NCI-H128 (cell line): ENCODE data around the gene TMTC2.
"Not testable (repeated sequence)": the region's sequence is repeated elsewhere in the genome, so short reads cannot be mapped to it uniquely, and the experiment has no call there.

Experiments used
- DNase-seq: peaks from one replicate; lab custom pipeline; 2025; ENCODE audit not compliant: unreplicated experiment; lab: John Stamatoyannopoulos, UW

The TMTC2 gene

GRCh38 chr12:83059107-83059506, 372.4 kb downstream of the TMTC2 start:
- DNase-seq: no peak

DNA sequence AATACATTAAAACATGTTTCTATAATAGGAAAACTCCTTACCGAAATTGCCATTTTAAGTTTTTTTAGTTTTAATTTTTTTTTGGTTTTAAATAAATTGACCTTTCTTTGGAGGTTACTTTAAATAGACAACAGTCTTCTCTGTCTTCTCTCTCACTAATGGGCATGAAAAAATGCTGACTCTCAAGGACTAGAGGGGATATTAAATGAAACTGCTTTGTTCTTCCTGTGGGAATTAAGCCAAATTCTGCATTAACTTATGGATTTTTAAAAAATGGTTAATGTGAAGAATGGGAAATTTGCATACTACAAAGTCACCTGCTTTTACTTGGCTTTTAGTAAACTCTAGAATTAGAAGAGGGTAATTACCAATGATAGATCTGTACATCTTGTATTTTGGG, 378.9 kb downstream of the TMTC2 start:
- DNase-seq: no peak

DNA sequence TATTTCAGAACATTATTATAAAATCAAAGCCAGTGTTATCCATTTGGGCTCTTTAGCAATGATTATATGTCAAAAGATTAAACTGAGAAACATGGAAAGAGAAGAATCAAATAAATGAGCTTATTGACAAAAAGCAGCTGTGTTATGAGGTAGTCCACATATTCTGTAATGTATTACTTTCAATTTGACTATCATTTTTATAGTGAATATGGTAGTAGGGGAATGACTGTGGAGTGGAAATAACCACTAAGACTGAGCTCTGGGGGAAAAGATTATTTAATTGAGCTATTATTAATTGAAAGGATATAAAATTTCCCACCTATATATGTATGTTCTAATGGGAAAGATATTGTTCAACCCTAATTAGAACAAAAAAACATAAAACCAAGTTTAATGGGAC, 381.3 kb downstream of the TMTC2 start:
- no peak for DNase-seq

GRCh38 chr12:83074358-83074894, 387.7 kb downstream of the TMTC2 start:
- DNase-seq: no peak

DNA sequence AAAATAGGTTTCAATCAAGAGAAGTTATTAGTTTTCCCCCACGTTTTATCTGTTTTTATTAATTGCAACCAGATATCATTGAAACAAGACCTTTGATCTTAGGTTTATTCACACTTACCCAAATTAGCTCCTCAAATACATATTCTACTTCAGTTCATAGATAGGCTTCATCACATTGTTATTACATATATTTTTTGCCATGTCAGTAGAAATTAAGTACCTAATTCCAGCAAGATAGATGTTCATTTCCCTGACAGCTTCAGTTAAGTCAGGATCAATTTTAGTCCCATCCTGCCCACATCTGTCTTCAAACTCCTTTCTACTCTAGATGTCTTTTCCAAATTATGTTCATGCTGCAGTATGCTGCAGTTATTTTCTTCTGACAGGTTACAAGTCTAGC, 388.8 kb downstream of the TMTC2 start:
- no peak for DNase-seq

DNA sequence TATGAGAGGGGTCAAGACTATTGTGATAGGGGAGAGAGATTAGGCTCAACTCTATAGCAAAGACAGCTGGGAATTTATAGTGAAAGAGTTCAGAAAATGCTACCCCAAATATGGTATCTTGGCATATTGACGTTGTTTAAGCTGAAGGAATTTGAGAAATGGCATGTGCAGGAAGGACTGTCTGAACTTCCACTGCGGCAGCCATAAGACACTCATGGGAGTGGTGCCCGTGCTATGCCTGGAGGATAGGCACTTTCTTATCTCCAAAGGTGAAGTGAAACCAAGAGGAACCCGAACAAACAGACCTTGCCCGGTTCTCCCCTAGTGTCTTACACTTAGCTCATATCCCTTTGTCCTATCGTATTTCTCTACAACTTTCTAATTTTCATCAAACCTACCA, 390.3 kb downstream of the TMTC2 start:
- DNase-seq: no peak

GRCh38 chr12:83082690-83083276, 396.1 kb downstream of the TMTC2 start:
- DNase-seq: no peak

DNA sequence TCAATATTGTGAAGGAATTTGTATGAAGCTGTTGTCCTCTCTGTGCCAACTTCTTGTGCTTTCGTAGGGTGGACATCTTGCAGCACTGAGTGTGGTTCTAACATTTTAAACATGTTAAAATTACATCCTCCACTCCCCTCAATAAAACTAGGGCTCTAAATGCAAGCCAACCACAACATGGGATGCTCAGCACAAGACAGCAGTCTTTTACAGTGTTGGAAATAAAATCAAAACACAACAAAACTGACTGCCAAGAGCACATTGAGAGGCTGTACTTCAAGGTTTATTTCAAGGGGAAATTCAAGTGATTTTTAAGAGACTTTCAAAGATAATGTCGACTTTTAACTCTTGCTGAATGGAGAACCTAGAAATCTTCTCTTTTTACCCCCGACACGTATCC, 396.9 kb downstream of the TMTC2 start:
- no peak for DNase-seq

GRCh38 chr12:83084516-83085234, 398.0 kb downstream of the TMTC2 start:
- no peak for DNase-seq

GRCh38 chr12:83086023-83086422, 399.3 kb downstream of the TMTC2 start:
- no peak for DNase-seq

DNA sequence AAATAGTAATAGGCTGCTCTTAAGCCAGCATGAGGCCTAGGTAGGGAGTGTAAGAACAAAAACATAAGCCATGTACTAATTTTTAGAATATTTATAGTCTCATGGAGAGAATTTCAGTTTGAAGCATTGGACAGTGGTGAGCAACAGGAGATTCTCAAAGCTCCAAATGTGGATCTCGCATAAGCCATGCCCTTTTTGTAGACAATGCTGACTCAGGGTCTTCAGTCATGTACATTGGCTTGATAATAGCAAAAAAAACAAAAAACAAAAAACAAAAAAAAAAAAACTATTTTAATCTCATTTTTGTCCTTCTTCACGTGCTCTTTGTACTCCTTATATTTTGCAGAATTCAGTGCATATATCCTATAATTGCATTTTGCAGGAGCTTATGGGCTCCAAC, 402.9 kb downstream of the TMTC2 start:
- DNase-seq: no peak

DNA sequence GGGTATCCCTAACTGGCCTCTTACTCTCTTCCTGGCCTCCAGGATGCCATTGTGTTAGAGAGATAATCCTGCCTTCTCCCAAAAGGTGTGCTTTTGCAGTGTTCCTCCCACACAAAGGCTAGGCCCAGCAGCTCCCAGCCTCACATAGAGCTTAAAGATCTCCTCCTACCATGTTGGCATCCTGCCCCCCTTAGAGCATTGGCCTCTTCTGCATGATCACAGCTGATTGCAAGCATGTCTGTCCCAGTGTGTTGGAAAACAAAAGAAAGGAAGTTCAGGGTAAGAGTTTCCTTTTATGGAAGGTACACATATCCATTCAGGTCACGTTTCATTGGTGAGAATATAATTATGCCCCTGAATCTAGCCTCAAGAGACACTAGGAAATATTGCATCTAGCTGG, 405.4 kb downstream of the TMTC2 start:
- DNase-seq: no peak

DNA sequence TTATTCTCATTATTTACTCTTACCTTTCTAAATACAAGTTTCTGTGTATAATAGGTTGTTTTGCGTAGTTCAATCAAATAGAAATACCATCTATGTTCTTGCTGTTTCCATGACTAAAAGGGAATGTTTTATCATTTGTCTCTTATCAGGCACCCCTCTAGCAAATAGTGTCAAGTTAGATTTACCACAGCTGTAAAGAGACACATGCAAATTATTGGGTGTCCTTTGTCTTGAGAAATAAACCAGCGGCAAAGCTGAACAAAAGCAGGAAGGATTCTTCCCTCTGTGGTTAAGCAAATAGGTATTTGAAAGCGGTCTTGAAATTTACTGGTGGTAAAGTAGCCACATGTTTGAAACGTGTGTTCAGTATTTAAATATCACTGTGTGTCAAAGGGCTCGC, 405.9 kb downstream of the TMTC2 start:
- no peak for DNase-seq

DNA sequence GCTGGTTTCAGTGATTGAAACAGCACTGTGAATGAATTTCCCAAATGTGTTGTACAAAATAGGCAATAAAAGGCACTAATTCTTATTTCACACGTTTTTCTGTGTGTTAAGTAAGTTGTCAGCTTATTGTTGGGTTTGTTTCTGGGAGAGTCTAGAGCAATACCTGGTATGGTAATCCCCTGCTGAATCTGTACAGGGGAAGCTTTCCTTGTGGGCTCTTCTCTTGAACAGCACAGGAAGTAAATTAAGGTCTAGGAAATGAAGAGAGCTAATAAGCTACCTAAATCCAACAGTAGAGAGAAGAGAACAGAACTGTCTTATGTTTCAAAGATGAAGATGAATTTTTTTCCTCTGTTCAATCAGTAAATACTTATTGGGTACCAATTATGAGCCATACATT, 406.7 kb downstream of the TMTC2 start:
- DNase-seq: no peak

- no peak for DNase-seq
Measured at GRCh38 chr12:83097643-83098342, 411.1 kb downstream of the TMTC2 start.

GRCh38 chr12:83099436-83099835, 412.7 kb downstream of the TMTC2 start:
- DNase-seq: no peak

DNA sequence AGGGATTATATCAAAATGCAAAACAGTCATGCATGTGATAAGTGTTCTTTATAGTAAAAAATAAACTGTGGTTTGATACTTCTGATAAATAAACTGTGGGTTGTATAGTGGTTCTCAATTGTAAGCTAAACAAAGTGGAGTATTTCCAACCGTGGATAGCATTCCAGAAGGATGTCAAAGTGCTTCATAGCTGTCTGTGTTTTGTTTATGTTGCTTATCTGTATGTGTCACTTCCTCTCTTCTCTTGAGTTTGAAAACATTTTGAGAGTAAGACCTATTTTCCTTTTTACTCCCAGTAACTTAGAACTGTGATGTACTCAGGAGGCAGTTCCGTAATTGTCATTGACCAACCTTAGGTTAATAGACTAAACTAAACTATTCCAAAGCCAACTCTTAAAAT, 415.8 kb downstream of the TMTC2 start:
- no peak for DNase-seq

GRCh38 chr12:83106873-83107272, 420.2 kb downstream of the TMTC2 start:
- no peak for DNase-seq

DNA sequence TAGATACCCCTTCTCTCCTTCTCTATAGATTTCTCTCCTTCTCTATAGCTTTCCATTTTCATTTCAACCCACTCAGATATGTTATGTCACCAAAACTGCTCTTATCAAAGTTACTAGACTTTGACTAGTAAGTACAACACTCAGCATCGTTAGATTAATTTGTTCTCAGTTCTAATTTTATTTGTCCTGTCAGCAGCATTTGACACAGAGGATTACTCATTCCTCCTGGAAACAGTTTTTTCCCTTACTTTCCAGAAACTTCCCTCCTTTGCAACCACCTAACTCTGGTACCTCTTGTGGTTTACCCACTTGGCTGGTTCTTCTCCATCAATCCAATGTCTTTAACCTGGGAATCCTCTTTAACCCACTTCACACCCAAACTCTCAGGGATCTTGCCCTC, 423.7 kb downstream of the TMTC2 start:
- DNase-seq: no peak

- DNase-seq: no peak
Measured at GRCh38 chr12:83113945-83114344, 427.2 kb downstream of the TMTC2 start.

- DNase-seq: no peak
Measured at GRCh38 chr12:83114966-83115365, 428.3 kb downstream of the TMTC2 start.

GRCh38 chr12:83117926-83118325, 431.2 kb downstream of the TMTC2 start:
- DNase-seq: not testable (repeated sequence)
